C4-2B (cell line): ENCODE results near the gene MPC1.
"Not testable (repeated sequence)": the region's sequence is repeated elsewhere in the genome, so short reads cannot be mapped to it uniquely, and the experiment has no call there.

ENCODE experiments used
- H3K27ac ChIP-seq: fragments of 450-650 bp; 2 replicates; pipeline ENCODE4 v1.5.1; 2017
- CTCF ChIP-seq: fragments of 450-650 bp; conservative IDR thresholded peaks from 2 replicates; pipeline ENCODE4 v1.5.1; 2017; ENCODE audit warnings: mild to moderate bottlenecking
- ZFX ChIP-seq: fragments of 450-650 bp; IDR thresholded peaks from 2 replicates; pipeline ENCODE4 v1.6.1; 2017

The MPC1 gene

GRCh38 chr6:166395778-166396177 is 13.0 kb upstream of the MPC1 start:
- H3K27ac ChIP-seq = no peak overlapping the region
- no peak for TF ChIP-seq CTCF

- TF ChIP-seq CTCF (no peak), ZFX (no peak)
- H3K27ac ChIP-seq = no peak overlapping the region
Observed at GRCh38 chr6:166395351-166395750, 12.6 kb upstream of the MPC1 start.

- H3K27ac ChIP-seq = no peak overlapping the region
- TF ChIP-seq ZFX = no peak
- no peak for TF ChIP-seq CTCF
Observed at GRCh38 chr6:166394036-166394892, 11.5 kb upstream of the MPC1 start.

- H3K27ac ChIP-seq = no peak overlapping the region
- TF ChIP-seq ZFX (no peak), CTCF (no peak)
Observed at GRCh38 chr6:166393535-166393823, 10.7 kb upstream of the MPC1 start.

GRCh38 chr6:166392755-166393534 is 10.2 kb upstream of the MPC1 start:
- not testable (repeated sequence) for H3K27ac ChIP-seq

- no peak for TF ChIP-seq CTCF
- no peak for TF ChIP-seq ZFX
- H3K27ac ChIP-seq = no peak overlapping the region
Observed at GRCh38 chr6:166389119-166389518, 6.4 kb upstream of the MPC1 start.

GRCh38 chr6:166388290-166389004 is 5.7 kb upstream of the MPC1 start:
- no peak for TF ChIP-seq CTCF
- no peak for TF ChIP-seq ZFX
- no peak overlapping the region for H3K27ac ChIP-seq
